ENCODE results near the gene CEP78.

Gene CEP78

GRCh38 chr9:78309066-78309465, 73.2 kb downstream of the CEP78 start:
- no peak for DNase-seq (ENCODE audit: low spot score)

GRCh38 chr9:78311075-78311474, 75.2 kb downstream of the CEP78 start:
- DNase-seq (ENCODE audit: low spot score) = no peak

- no peak for DNase-seq (ENCODE audit: low spot score)
Measured at GRCh38 chr9:78311886-78312524, 76.1 kb downstream of the CEP78 start.

- DNase-seq (ENCODE audit: low spot score) = no peak
Measured at GRCh38 chr9:78314550-78314949, 78.7 kb downstream of the CEP78 start.

GRCh38 chr9:78314953-78315870, 79.3 kb downstream of the CEP78 start:
- peak; percentile 88 for DNase-seq (ENCODE audit: low spot score)

- DNase-seq (ENCODE audit: low spot score) = no peak
Measured at GRCh38 chr9:78316166-78316892, 80.5 kb downstream of the CEP78 start.

GRCh38 chr9:78319197-78320029, 83.5 kb downstream of the CEP78 start:
- no peak for DNase-seq (ENCODE audit: low spot score)

GRCh38 chr9:78320030-78320693, 84.3 kb downstream of the CEP78 start:
- no peak for DNase-seq (ENCODE audit: low spot score)

GRCh38 chr9:78320875-78321496, 85.1 kb downstream of the CEP78 start:
- no peak for DNase-seq (ENCODE audit: low spot score)

- no peak for DNase-seq (ENCODE audit: low spot score)
Measured at GRCh38 chr9:78321505-78321904, 85.6 kb downstream of the CEP78 start.

GRCh38 chr9:78324068-78324650, 88.3 kb downstream of the CEP78 start:
- DNase-seq (ENCODE audit: low spot score) = no peak

- no peak for DNase-seq (ENCODE audit: low spot score)
Measured at GRCh38 chr9:78324682-78325081, 88.8 kb downstream of the CEP78 start.

GRCh38 chr9:78325343-78325742, 89.5 kb downstream of the CEP78 start:
- peak; percentile 63 for DNase-seq (ENCODE audit: low spot score)

- no peak for DNase-seq (ENCODE audit: low spot score)
Measured at GRCh38 chr9:78325846-78326360, 90.0 kb downstream of the CEP78 start.

- DNase-seq (ENCODE audit: low spot score) = no peak
Measured at GRCh38 chr9:78326564-78326963, 90.7 kb downstream of the CEP78 start.

Data from AG20443 (cell line).